NCI-H510A (cell line): ENCODE data around the gene ARHGEF1.
"Not testable (repeated sequence)": the region's sequence is repeated elsewhere in the genome, so short reads cannot be mapped to it uniquely, and the experiment has no call there.

ENCODE experiments used
- DNase-seq: peaks from one replicate; lab custom pipeline; 2025; lab: John Stamatoyannopoulos, UW

Gene ARHGEF1

DNA sequence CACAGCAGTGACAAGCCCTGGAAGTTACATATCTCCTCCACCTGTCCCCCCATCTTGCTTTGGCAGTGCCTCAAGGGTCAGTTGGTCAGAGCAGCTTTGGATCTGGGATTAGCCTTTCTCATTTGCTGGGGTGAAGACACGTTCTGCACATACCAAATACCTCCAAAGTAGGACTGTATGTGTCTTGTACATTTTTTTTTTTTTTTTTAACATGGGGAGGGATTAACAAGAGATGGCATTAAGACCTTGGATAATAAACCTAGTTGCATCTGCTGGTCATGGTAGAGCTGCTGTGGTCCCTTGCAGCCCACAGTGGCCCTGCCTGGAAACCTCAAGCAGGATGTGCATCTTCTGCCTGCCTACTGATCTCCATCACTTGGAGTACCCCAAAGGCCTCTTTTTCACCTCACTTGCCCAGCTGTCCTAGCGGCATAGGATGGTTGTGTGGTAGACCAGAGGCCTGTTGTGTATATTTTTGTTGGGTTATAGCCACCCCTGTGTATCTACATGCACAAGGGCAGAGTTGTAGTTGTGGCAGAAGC, 20.5 kb upstream of the ARHGEF1 start:
- DNase-seq: no peak

DNA sequence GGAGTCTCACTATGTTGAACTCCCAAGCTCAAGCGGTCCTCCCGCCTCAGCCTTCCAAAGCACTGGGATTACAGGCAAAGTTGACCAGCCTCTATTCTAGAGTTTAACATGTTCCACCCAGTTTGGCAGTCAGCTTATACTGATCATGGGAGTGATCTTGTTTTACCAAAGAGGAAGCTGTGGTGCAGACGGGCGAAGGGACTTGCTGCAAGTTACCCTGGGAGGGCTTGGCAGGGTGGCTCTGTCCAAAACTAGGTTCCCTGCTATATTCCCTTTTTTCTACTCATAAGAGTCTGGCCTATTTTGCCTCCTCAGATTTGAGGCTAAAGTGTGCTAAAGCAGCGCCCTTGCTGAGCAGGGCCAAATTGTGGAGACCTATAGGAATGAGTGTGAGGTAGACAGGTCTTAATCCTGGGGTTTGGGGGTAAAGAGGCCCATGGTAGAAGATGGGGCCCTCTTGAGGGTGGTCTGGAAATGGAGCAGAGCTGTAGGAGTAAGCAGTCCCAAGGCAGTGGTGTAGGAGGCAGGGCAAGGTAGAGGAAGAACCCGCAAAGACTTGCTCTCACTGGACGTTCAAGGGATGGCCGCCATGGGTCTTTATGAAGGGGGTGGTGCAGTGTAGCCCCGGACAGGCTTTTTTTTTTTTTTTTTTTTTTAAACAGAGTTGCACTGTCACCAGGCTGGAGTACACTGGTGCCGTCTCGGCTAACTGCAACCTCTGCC, 19.6 kb upstream of the ARHGEF1 start:
- no peak for DNase-seq

DNA sequence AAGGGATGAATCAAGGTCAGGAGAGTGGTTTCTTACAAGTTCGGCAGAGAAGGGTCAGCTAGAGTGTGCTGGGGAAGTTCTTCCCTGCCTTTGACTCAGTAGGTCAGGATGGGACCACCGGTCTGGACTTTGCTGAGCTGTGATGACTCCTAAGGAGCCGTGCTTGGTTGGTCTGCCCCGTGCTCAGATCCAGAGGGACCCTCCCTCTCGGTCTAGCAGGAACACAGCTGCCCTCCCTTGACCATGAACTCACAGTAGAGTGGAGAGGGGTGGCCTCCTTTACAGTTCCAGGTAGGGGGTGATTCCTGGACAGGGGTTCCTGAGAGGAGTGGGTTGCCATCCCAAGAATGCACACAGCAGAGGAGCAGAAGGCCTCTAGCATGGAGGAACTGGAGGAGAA, 18.6 kb upstream of the ARHGEF1 start:
- no peak for DNase-seq

DNA sequence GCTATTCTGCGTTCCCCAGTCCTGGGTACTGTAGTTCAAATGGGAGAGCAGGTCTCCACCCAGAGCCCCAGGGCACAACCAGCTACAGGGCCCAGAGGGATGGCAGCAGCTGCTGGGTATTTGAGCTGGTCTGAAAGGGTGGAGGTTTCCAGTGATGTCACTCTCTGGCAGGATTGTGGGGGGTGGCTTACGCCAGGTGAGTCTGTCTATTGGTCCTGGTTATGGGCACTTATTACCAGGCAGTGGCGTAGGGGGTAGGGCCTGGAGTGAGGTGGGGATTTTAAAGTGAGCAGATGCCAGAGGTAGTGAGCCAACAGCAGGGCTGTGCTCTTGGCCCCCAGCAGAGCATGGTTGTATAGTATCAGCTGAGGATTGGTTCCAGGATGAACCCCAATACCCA, 16.7 kb upstream of the ARHGEF1 start:
- peak; percentile 54 for DNase-seq

DNA sequence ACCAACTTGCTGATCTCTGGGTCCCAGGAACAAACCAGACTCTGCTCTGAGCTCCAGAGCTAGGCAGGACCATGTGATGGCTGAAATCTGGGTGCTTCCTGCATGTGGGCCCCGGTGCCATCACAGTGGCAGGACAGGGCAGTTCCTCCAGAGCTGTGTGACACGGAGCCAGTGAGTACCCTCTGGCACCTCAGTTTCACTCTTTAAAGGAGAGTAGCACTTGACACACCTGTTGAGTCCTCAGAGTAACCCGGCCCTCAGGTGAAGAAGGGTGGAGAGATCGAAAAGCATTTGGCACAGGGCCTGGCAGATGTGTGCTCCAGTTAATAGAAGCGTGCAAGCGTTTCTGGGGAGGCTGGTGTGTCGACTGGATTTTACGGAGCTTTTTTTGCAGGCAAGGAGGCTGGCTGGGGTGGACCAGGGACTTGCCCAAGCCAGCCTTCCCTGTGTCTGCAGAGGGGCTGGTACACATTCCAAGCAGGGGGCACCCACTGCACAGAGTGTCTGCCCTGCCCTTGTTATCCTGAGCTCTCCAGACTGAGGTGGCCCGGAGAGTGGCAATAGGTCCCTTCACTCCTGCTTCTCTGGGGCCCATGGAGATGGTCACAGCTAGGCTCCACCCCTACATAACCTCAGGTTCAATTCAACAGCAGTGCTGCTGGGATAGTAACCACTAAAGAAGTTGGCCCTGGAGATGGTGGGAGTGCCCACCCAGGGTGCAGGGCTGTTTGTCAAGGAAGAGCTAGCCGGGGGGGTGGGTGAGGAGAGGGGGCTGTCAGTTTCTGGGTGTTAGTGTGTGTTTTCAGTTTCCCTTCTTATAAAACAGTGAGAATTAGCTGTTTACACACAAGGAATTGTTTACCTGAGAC, 14.6 kb upstream of the ARHGEF1 start:
- DNase-seq: peak; percentile 59

DNA sequence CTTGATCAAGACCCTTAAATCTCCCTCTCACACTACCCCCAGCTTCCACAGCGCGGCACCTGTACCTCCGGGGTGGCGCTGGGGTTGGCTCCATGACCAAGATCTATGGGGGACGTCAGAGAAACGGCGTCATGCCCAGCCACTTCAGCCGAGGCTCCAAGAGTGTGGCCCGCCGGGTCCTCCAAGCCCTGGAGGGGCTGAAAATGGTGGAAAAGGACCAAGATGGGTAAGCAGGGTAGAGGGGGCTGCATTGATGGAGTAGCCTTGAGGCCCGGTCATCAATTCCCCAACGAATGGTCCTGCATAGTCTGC, 14.0 kb upstream of the ARHGEF1 start:
- DNase-seq: no peak

DNA sequence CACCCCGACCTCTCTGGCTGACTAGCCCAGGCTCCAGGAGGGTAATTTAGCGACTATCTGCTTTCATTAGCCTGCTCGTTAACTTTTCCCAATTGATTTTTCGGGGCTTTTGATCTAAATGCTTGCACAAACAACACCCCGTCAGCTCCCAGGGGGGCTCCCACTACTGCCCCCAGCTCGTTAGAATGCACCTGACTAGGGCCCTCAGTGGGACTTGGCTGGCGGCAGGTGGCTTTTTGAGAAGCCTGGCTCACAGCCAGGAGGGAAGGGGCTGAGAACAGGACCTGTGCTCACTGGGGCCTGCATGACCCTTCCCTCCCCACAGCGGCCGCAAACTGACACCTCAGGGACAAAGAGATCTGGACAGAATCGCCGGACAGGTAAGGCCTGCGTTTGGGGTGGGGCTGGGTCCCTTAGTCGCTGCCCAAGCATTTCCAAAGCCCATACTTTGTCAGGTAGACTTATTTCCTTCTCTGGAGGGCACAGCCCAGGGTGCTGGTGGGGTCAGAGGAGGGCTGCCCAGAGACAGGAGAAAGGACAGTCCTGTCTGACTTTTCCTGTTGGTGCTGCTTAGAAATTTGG, 13.5 kb upstream of the ARHGEF1 start:
- DNase-seq: no peak

DNA sequence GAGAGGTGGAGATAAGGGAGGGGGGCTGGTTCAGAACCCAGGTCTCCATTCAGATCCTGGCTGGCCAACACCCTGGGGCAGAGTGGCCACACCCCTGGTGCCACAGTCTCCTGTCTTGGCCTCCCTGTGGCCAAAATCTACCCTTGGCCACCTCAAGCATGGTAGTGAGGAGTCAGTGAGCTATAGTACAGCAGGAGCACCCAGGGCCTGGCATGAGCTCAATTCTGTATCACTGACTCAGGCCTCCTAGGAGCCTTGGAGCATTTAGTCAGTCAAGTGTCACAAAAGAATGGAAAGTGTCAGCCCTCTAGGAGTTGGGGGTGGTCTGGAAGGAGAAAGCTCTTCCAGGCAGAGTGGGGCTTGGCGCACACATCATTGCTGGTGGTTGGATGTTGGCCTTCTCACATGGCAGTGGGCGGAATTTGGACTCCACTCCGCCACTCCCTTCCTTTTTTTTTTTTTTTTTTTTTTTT, 12.5 kb upstream of the ARHGEF1 start:
- no peak for DNase-seq

DNA sequence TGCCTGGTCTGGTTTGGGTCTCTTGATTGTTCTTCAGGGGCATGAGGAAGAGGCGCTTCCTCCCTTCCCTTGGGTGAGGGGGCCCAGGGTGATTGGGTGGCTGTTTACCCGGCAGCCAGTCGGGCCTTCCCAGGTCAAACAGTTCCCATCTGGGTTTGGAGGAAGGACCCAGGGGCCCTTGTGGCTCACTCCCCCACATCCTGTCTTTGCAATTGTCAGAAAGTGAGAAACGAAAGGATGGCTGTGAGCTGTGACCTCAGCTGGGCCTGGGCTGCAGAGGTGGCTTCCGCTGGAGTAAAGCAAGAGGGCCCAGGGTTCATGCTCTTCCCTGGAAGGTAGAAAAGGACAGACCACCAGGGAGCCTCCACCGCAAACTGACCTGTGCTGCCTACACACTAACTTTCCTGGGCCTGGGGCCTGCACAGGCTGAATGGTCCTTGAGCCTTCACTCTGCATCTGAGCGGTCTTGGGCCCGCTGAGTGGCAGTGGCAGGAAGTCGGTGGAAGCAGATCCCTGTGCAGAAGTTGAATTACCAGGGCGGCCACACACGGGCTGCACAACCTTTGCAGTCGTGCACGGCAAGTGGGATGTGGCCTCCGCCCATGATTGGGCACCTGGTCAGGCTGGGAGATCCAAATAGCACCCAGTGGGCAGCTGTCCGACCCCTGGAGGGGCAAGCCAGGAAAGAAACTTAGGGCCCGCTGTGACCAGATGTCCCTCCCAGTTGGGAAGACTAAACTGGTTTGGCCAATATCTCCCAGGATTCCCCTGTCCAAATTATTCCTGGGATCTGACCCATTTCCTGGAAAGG, 11.2 kb upstream of the ARHGEF1 start:
- no peak for DNase-seq

DNA sequence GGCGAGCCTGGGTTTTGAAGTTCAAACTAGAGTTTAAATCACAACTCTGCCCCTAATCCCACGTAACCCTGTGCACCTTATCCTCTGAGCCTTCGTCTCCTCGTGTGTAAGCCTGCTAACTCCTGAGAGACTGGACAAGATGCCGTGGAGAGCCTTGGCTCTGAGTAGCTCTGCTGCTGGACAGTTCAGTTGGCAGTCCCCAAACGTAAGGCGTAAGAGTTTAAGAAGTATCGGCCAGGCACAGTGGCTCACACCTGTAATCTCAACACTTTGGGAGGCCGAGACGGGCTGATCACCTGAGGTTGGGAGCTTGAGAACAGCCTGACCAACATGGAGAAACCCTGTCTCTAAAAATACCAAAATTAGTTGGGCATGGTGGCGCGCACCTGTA, 10.6 kb upstream of the ARHGEF1 start:
- no peak for DNase-seq

DNA sequence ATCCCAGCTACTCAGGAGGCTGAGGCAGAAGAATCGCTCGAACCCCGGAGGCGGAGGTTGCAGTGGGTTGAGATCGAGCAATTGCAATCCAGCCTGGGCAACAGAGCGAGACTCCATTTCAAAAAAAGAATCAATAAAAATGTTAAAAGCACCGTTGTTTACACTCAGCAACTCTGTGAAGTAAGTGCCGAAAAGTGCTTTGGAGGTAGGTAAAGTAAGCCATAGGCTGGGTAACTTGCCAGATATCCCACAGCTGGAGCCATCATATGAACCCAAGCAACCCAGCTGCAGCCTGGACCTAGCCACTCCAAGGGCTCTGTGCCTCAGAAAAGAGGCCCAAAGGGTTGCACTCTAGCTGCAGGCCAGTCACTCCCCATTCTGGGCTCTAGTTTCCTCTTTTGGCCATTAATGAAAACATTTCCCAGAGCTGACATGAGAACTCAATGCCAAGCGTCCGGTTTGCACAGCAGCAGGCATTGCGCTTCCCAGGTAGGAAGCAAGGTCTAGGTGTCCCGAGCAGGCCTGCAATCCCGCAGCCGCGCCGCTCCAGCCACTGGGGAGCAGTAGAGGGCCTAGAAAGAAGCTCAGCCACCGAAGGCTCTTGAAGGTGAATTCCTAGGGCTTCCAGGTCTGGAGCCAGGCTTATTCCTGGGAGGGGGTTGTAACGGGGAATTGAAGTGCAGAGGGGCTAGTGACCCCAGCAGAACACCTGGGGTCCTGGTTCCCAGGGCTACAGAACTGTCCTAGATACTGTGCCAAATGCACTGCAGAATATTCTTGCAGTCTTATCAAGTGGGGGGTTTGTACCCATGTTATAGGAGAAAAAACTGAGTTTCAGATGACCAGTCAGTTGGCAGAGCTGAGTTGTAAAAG, 10.0 kb upstream of the ARHGEF1 start:
- peak; percentile 54 for DNase-seq

DNA sequence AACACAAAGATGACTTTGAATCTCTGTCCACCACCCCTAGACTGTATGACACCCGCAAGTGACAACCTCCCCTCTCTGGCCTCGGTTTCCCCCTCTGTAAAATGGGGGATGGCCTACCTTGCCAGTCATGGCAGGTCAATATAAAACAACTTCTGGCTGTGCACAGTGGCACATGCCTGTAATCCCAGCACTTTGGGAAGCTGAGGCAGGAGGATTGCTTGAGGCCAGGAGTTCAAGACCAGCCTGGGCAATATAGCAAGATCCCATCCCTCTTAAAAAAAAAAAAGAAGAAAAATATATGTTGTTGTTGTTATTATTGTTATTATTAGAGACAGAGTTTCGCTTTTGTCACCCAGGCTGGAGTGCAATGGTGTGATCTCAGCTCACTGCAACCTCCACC, 7.0 kb upstream of the ARHGEF1 start:
- not testable (repeated sequence) for DNase-seq

DNA sequence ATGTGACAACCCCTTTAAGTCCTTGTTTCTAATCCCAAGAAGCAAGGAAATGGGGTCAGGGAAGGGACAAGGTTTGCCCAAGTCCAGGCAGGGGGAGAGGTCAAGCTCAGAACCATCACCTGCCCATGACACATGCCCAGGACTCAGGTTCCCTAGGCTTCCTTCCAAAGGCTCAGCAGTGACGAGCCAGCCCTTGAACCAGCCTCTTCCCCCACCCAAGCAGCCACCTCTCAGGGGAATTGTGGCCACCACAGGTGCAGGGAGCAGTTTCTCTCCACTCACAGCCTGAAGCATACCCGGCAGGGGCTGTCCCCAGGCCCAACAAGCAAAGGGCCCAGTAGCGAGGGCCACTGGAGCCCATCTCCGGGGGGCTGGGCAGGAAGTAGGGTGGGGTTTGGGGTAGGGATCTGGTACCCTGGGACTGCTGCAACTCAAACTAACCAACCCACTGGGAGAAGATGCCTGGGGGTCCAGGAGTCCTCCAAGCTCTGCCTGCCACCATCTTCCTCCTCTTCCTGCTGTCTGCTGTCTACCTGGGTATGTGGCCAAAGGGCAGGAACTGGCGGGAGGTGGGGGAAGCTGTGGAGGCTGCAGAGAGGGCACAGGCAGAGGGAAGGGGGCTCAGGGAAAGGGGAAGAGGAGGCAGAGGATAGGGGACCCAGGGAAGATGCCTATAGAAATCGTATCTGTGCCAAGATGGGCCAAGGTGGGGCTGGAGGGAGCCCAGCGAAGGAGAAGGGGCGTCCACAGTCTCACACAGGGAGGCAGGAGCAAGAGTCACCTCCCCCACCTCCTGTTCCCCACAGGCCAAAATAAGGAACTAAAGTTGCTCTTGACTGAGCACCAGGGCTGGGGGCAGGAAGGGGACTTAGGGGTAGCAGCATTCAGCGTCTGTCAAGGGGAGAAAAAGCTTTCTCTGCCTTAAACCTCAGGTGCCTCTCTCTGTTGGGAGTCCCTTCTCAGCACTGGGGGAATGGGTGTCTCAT, 5.8 kb upstream of the ARHGEF1 start, which contains the start of gene CD79A:
Gene CD79A (plus strand): TSS at position 433 of the 986 bp plus-strand sequence. CDS start 26 bp downstream, at position 459.
- DNase-seq: no peak

DNA sequence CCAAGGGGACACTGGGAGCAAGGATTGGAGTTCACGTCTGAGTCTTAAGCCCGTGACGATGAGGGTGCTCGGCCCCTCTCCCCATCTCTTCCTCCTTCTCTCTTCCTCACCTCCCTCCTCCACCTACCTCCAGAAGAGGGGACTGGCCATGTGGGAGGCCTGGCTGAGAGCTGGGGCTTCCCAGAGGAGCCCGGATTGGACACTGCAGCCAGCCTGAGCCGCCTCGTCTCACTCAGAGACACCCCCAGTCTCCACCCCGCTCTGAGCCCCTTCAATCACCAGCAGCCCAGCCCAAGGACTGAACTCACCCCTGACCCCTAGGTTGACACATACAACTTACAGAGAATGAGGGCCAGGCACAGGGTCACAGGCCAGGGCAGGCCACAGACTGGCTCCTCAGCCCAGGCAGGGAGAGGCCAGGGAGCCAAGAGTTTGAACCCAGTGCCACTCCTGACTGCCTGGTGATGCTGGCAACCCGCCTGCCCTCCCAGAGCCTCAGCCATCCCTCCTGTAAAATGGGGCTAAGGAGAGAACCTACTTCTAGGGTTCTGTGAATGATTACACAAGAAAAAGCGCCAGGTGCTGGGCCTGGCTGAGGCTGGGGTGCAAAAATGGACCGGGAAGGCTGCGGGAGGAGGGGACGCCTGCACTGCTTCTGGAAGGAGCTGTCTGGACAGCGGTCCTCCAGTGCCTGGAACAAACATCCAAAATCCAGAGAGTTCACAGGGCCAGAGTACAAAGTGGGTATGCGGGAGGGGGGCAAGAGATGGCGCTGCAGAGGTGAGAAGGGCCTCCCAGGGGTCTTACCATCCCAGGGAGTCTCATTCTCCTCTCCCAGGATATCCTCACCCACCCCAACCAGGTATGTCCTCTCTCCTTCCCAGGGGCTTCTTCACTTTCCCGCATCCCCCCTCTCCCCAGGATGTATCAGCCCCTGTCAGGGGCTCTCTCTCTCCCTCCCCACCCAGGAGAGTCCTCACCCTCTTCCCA, 4.8 kb upstream of the ARHGEF1 start:
- no peak for DNase-seq

DNA sequence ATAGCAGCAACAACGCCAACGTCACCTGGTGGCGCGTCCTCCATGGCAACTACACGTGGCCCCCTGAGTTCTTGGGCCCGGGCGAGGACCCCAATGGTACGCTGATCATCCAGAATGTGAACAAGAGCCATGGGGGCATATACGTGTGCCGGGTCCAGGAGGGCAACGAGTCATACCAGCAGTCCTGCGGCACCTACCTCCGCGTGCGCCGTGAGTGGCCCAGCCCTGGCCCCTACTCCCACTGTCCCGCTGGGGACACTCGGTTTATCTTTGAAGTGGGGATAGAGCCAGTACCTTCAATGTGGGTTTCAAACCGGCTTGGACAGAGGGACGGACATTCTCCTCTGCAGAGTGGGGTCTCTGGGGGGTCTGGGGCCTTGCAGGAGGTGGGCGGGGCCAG, 3.9 kb upstream of the ARHGEF1 start:
- DNase-seq: no peak

DNA sequence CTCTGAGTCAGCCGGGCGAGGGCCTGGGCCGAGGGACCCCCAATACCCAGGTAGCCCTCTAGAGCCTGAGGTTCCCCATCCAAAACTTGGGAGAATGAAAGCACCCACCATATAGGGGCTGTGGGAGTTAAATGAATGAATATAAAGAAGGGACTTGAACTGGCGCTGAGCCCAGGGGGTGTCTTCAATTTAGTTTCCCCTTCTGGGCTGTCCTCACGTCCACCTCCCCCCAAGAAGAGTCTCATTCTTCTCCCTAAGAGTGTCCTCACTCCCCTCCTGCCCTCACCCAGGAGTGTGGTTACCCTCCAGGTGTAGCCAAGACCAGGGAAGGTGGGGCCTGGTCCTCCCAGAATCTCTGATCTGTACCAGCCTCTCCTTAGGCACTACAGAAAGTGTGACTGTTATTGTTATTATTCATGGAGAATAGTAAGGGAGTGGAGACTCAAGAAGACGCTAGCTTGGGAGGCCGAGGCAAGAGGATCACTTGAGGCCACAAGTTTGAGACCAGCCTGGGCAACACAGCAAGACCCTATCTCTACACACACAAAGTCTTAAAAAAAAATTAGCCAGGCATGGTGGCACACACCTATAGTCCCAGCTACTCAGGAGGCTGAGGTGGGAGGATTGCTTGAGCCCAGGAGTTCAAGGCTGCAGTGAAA, 3.2 kb upstream of the ARHGEF1 start:
- no peak for DNase-seq

DNA sequence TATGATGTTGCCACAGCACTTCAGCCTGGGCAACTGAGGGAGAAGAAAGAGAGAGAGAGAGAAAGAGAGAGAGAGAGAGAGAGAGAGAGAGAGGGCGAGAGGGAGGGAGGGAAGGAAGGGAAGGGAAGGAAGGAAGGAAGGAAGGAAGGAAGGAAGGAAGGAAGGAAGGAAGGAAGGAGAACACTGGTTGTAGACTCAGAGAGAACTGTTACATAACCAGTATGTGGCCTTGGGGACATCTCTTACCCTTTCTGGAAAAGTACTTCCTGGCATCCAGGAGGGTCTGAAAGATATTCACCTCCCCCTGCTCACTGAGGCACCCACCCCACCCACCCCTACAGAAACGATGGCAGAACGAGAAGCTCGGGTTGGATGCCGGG, 2.7 kb upstream of the ARHGEF1 start:
- no peak for DNase-seq

DNA sequence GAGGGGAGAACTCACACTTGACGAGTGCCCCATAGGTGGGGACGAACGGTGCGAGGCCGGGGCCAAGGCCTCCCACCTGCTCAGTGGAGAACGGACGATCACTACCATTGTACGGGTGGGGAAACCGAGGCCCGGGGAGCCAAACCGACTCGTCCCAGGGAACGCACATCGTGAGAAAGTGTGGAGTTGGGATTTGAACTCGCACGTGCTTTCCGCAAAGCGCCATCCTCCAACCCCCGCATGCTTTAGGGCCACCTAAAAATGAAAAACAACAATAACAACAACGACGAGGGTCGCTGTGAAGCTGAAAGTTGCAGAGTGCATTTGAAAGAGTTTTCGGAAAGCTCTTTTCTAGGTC, 458 bp downstream of the ARHGEF1 start:
- no peak for DNase-seq
